Measurements from ENCODE around the gene SLC25A39. TPM values are rescaled to one million over a fixed set of nuclear protein-coding genes. Genes with fewer than 3 reads are reported as not detected.

SLC25A39 gene
- total RNA-seq, 1 donor from 2014 or later: 84.9 TPM

- no peak for DNase-seq (ENCODE audit: low read depth)
Measured at GRCh38 chr17:44314524-44314868, 10.1 kb downstream of the SLC25A39 start.

- DNase-seq (ENCODE audit: low read depth): no peak
Measured at GRCh38 chr17:44314031-44314430, 10.6 kb downstream of the SLC25A39 start.

GRCh38 chr17:44312396-44313104, 12.1 kb downstream of the SLC25A39 start:
- DNase-seq (ENCODE audit: low read depth): no peak

- no peak for DNase-seq (ENCODE audit: low read depth)
Measured at GRCh38 chr17:44311562-44312181, 13.0 kb downstream of the SLC25A39 start.

GRCh38 chr17:44310609-44311376, 13.8 kb downstream of the SLC25A39 start:
- DNase-seq (ENCODE audit: low read depth): no peak

GRCh38 chr17:44310188-44310587, 14.4 kb downstream of the SLC25A39 start:
- no peak for DNase-seq (ENCODE audit: low read depth)

GRCh38 chr17:44309472-44309871, 15.2 kb downstream of the SLC25A39 start:
- no peak for DNase-seq (ENCODE audit: low read depth)

GRCh38 chr17:44308865-44309264, 15.8 kb downstream of the SLC25A39 start:
- no peak for DNase-seq (ENCODE audit: low read depth)

- peak; percentile 30 for DNase-seq (ENCODE audit: low read depth)
Measured at GRCh38 chr17:44308320-44308818, 16.3 kb downstream of the SLC25A39 start, which contains the start of gene RUNDC3A. Gene RUNDC3A, plus strand, starts transcription at chr17:44308601. Its CDS starts 232 bp downstream, at chr17:44308833.

- peak; percentile 36 for DNase-seq (ENCODE audit: low read depth)
Measured at GRCh38 chr17:44307387-44308186, 17.0 kb downstream of the SLC25A39 start.

GRCh38 chr17:44304651-44305050, 20.0 kb downstream of the SLC25A39 start:
- no peak for DNase-seq (ENCODE audit: low read depth)

- DNase-seq (ENCODE audit: low read depth): no peak
Measured at GRCh38 chr17:44297975-44298374, 26.6 kb downstream of the SLC25A39 start.

GRCh38 chr17:44293509-44294226, 31.0 kb downstream of the SLC25A39 start:
- no peak for DNase-seq (ENCODE audit: low read depth)

- no peak for DNase-seq (ENCODE audit: low read depth)
Measured at GRCh38 chr17:44287651-44288050, 37.0 kb downstream of the SLC25A39 start.

- no peak for DNase-seq (ENCODE audit: low read depth)
Measured at GRCh38 chr17:44284024-44284400, 40.6 kb downstream of the SLC25A39 start.

GRCh38 chr17:44283344-44284023, 41.1 kb downstream of the SLC25A39 start:
- no peak for DNase-seq (ENCODE audit: low read depth)

- DNase-seq (ENCODE audit: low read depth): no peak
Measured at GRCh38 chr17:44282264-44282663, 42.4 kb downstream of the SLC25A39 start.

- DNase-seq (ENCODE audit: low read depth): no peak
Measured at GRCh38 chr17:44281570-44281969, 43.1 kb downstream of the SLC25A39 start.

GRCh38 chr17:44280392-44280937, 44.2 kb downstream of the SLC25A39 start:
- no peak for DNase-seq (ENCODE audit: low read depth)
